ENCODE results near the gene EPHB1.
"Not testable (repeated sequence)": the region's sequence is repeated elsewhere in the genome, so short reads cannot be mapped to it uniquely, and the experiment has no call there.

Gene EPHB1

GRCh38 chr3:135014566-135014965, 219.5 kb downstream of the EPHB1 start:
- no peak for DNase-seq

DNA sequence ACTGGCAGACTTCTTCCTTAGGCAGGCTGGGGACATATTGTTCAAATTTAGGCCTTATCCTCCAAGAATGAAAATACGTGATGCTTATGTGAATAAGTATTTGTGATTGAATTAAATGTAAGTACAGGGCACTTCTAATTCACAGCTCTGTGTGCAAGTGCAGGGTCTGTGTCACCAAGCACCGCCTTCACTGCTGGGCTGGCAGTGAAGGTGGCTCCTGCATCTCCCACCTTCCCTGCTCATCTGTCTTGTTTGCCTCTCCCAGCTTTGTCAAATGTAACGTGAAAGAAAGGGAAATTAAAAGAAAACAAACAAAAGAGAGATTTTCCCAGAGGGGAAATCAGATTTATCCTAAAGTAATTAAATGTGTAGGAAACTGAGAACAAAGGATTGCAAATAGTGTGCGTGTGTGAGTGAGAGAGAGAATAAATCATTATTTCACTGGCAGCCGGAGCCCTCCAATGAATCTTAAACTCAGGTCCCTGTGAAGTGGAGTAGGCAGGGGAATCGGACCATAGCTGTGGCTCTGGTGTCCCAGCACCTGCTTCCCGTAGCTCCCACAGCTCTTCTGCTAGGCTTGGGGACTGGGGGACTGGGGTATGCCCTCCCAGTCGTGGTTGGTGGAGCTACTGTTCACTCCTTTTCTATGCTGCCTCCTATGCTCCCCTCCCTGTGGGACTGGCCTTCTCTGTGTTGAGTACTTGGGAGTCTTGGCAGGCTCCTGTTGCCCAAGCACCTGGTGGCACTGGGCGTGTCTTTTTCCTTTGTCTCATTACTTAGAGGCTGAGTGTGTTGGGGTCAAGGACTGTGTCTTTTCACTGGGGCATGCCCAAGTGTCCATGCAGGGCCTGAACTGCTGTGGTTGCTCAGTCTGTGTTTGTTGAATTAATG, 222.2 kb downstream of the EPHB1 start:
- no peak for DNase-seq

GRCh38 chr3:135018149-135018923, 223.3 kb downstream of the EPHB1 start:
- no peak for DNase-seq

DNA sequence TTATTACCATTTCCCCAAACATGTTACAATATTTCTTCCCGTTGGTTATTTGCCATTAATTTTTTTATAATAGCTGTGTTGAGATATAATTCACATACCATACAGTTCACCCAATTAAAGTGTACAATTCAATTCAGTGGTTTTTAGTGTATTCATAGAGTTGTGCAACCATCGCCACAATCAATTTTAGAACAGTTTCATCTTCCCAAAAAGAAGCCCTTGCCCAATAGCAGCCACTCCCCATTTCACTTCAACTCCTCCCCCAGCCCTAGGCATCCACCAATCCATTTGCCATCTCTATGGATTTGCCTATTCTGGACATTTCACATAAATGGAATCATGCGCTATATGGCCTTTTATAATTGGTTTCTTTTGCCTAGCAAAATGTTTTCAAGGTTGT, 225.1 kb downstream of the EPHB1 start:
- no peak for DNase-seq

- no peak for DNase-seq
Observed at GRCh38 chr3:135023996-135024658, 229.1 kb downstream of the EPHB1 start.

DNA sequence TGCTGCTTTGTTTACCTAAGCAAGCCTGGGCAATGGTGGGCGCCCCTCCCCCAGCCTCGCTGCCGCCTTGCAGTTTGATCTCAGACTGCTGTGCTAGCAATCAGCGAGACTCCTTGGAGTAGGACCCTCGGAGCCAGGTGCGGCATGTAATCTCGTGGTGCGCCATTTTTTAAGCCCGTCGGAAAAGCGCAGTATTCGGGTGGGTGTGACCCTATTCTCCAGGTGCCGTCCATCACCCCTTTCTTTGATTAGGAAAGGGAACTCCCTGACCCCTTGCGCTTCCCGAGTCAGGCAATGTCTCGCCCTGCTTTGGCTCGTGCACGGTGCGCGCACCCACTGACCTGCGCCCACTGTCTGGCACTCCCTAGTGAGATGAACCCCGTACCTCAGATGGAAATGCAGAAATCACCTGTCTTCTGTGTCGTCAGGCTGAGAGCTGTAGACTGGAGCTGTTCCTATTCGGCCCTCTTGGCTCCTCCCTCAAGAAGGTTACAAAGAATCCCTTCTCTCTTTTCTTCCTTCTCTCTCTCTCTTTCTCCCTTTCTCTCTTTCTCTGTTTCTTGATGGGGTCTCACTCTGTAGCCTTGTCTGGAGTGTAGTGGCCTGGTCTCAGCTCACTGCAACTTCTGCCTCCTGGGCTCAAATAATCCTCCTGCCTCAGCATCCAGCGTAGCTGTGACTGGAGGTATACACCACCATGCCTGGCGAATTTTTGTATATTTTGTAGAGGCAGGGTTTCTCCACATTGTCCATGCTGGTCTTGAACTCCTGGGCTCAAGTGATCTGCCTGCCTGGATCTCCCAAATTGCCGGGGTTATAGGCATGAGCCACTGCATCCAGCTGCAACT, 235.9 kb downstream of the EPHB1 start:
- not testable (repeated sequence) for DNase-seq

DNA sequence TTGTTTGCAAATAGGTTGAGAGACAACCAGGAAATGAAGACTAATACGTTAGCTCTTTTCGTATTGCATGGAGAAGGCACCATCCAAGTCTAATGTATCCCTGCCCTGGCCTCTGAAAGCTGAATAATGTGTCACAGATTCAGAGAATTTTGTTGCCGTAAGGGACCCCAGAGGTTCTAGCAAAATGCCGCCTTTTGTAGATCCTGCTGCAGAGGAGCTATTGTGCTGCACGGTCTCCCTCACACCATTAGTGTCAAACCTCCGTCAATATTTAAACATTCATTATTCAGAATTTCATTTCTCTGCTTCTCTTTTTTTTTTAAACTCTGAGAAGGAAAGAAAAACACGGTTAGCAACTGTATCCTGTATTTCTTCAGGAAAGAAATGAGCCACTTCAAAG, 238.7 kb downstream of the EPHB1 start:
- no peak for DNase-seq

DNA sequence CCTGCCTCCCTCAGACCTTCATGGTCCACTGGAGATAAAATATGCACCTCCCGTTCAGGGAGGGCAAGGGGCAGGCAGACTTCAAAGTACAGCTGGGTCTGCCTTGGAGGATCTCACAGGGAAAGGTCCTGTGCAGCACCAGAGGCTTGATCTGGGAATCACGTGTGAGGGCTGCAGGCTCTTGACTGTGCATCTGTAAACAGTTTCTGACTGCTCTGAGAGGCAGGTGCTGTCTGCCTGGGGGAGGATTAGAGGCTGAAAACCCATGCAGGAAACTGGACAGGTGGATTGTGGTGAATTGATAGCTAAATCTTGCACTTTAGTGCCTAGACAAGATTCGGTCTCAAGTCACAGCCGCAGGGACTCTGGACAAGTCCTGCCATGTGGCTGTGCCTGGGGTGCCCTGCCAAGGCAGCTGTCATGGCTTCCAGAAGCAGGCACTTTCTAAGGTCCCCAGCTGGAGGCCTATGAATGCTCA, 239.3 kb downstream of the EPHB1 start:
- no peak for DNase-seq

DNA sequence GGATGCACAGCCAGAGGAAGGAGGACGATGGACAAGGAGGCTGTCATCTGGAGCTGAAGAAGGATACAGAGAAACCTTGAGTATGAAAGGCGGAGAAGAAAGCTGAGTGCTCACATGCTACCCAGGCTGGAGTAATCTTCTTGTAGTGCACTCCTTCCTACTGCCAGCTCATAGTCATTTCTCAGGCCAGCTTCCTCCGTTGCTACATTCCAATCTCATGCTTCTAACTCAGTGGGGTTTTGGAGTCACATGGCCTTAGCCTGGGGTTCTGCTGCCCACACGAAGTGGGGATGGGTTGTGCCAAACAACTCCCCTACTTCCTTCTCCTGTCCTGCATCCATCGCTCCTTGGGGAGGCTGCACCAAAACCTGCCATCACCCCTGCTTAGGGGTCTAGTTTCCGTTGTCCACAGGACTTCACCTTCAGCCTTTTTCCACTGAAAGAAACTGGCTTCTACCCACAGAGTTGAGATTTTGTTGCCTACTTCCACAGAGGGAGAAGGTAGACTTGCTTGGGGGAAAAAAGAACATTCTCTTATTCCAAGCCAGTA, 239.9 kb downstream of the EPHB1 start:
- DNase-seq = no peak

DNA sequence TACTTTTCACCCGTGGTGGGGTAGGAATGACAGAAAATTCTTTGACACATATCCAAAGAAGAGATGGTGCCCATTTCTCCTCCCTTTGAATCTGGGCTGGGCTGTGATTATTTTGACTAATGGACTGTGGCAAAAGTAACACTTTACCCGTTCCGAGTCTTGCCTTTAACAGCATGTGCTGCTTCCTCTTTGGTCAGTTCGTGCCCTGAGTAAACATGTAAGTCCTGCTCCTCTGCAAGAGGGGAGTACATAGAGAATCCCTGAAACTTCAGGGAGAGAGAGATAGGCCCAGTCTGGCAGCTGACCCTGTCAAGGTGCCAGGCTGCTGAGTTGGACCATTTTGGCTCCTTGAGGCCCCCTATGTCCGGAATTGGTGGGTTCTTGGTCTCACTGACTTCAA, 243.1 kb downstream of the EPHB1 start:
- DNase-seq = no peak

GRCh38 chr3:135039536-135039935, 244.5 kb downstream of the EPHB1 start:
- DNase-seq = not testable (repeated sequence)

- DNase-seq = no peak
Observed at GRCh38 chr3:135040321-135041240, 245.5 kb downstream of the EPHB1 start.

DNA sequence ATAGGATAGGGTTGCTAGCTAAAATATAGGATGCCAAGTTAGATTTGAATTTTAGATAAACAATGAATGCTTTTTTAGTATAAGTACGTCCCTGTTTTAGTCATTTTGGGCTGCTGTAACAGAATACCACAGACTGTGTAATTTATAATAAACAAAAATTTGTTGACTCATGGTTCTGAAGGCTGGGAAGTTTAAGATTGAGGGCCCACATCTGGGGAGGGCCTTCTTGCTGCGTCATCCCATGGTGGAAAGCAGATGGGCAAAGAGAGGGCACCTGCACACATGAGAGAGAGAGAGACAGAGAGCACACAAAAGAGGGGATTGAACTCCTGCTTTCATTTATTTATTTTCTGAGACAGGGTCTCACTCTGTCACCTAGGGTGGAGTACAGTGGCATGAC, 246.5 kb downstream of the EPHB1 start:
- no peak for DNase-seq

DNA sequence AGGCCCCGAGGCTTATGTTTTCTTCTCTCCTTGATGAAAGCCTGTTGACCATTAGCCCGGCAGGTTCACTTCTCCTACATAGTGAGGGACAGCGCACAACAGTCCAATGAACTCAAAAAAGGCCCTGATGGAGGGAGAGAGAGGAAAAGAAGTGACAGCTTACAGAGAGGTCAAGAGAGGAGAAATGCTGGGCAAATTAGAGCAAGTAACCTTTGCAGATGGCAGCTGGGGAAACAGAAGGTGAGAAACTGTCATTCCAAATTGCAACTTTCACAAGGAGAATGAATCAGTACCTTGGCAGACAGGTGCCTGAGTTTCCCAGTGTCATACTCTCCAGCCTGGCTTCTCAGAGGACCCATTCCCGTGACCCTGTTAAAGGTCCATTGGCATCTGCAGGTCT, 252.0 kb downstream of the EPHB1 start:
- no peak for DNase-seq

DNA sequence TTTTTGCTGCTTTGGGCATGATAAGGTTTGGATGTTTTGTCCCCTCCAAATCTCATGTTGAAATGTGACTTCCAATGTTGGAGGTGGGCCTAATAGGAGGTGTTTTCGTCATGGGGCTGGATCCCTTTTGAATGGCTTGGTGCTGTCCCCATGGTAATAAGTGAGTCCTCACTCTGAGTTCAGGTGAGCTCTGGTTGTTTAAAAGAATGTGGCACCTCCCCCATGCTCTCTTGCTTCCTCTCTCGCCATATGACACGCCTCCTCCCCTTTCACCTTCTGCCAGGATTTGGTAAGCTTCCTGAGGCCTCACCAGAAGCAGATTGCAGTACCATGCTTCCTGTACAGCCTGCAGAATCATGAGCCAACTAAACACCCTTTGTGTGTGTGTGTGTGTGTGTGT, 255.5 kb downstream of the EPHB1 start:
- no peak for DNase-seq

DNA sequence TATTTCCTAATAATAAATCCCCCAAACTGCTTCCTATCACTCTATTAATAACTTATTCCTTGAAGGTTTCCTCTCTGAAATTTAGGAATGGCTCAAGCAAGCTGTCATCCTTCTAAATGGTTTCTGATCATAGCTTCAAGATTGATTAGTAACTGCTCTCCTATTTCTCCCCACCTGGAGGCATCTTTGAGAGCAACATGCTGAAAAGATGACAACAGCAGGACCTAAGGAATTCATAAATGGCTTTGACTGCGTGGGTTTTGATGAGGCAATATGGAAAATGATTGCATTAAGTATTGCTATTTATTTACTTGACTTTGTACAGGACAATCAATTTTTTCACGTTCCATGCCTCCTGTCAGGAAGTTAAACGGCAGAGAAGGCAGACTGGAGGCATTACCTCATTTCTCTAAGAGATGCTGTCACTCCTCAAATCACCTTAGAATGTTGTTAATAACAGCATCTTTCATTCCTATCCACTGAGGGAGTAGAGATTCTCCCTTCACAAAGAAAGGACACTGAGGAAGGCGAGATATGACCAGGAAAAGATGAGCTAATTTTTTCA, 256.4 kb downstream of the EPHB1 start:
- DNase-seq = no peak

- no peak for DNase-seq
Observed at GRCh38 chr3:135055449-135055848, 260.4 kb downstream of the EPHB1 start.

DNA sequence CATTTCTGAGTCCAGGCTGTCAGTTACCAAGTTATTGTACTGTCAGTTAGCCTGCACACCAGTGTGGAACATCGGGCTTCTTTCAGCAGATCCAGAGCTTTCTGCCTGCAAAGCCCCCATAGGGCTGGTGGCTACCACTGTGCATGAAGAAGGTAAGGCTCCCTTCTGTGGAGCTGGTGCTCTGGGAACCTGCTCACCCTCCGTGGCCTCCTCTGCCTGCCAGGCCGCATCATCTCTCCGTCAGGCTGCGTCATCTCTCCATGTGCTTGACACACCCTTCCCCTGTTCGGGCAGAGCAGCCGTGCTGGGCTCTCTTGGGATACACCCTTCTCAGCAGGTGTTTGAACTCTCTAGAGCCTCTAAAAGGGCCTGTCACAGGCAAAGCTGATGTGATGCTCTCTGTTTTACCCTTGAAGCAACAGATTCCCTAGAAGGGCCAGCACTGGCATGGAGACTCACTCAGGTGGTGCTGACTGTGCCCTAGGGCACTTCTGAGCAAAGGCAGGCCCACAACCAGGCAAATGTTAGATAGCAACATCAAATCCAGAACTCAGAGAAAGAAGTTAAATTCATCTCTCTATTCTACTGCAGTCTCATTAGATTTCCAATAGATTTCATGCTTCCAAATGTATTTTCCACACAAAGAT, 261.1 kb downstream of the EPHB1 start:
- DNase-seq = no peak

DNA sequence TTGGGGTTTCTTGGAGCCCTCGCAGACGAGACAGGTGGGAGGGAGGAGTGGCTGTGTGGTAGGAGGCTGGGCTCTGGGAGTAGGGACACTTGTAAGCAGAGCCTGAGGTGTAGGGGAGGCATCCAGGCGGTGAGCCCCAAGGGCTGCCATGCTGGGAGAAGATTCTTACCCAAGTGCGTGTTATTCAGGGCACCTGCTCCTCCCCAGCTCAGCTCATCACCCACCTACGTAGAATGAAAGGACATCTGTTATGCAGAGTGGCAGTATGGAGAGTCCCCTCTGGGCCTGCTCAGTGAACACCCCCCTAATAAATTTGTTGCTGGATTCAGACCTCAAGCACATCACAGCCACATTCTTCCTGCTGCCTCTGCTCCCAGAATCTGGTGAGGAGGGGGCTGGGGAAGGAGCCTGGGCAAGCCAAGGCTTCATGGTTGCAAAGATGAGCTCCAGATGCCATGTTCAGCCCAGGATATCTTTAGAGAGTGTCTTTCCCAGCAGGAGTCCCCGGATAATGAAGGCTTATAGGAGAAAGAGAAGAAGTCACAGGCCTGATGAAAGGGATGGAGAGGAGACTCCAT, 261.8 kb downstream of the EPHB1 start:
- no peak for DNase-seq

- DNase-seq = no peak
Observed at GRCh38 chr3:135057996-135058395, 262.9 kb downstream of the EPHB1 start.

All from activated CD4-positive, alpha-beta T cell treated with anti-CD3 and anti-CD28 coated beads, Interleukin-2, amount 50 U/mL, for 16 hours (primary cell).